Amygdala (tissue), 56 donors: ENCODE data around the gene CLCN7.

ENCODE experiments used
- DNase-seq, 56 donors: peaks; one replicate each; lab custom pipeline; 2025; lab: John Stamatoyannopoulos, UW

CLCN7 gene

DNA sequence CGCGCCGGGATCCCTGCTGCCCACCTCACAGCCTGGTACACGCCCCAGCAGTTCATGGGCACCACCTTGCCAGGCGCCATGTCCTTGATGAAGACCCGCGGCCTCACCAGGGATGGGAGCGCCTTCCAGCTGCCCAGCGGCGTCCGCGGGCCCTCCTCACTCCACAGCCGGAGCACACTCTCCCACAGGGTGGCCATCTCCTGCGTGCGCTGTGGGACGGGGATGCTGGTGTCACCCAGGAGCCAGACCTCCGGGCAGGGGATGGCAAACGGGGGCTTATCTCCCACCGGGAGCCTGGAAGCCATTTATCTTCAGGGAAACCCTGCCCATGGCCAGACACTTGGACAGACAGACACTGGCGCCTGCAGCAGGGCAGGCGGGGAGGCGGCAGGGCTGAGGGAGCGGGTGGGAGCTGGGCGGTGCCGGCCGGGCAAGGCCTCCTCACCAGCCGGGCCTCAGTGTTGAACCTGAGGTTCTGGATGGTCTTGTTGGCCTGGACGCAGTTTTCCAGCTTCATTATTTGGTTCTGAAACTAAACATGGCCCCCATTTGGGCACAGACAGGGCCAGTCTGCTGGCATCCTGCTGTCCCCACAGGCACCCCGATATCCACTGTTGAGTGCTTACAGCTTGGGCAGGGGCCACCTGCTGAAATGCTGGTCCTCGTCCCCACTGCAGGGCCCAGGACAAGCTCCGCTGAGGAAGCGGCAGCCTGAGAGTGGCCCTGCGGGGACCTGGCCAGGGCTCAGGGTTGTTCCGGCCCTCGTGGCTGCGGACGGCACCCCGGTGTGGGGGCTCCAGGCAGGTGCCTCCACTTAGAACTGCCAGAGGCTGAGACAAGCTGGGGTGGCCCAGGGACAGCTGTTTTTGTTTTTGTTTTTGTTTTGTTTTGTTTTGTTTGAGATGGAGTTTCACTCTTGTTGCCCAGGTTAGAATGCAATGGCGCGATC, 39.9 kb downstream of the CLCN7 start:
- no peak for DNase-seq

DNA sequence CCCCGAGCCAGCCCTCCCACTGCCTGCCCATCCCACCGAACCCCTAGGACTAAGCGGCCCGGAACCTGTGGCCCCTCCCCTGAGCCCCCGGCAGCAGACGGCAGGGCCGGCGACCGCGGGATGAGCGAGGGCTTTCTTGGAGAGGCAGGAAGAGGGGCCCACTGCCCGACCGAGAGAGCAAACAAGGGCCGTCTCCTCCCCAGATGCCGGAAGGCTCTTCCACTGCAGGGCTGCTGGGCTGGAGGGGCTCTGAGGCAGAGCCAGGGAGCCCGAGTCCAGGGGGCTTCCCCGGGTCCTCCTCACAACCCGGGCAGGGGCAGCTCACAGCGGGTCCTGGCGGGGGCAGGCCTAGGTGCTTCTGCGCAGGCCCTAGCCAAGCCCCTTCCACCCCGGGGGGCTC, 41.1 kb downstream of the CLCN7 start:
- DNase-seq, result no peak

DNA sequence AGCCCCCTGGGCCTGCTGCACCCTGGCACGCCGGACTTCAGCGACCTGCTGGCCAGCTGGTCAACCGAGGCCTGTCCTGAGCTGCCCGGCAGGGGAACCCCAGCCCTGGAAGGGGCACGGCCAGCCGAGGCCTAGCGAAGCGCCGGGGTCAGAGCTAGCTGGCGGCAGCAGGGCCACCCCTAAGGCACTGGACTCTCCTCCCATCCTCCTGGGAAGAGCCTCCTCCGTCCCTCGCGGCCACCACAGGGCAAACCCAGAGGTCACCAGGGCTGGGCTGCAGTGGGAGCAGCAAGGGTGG, 41.6 kb downstream of the CLCN7 start:
- no peak for DNase-seq

DNA sequence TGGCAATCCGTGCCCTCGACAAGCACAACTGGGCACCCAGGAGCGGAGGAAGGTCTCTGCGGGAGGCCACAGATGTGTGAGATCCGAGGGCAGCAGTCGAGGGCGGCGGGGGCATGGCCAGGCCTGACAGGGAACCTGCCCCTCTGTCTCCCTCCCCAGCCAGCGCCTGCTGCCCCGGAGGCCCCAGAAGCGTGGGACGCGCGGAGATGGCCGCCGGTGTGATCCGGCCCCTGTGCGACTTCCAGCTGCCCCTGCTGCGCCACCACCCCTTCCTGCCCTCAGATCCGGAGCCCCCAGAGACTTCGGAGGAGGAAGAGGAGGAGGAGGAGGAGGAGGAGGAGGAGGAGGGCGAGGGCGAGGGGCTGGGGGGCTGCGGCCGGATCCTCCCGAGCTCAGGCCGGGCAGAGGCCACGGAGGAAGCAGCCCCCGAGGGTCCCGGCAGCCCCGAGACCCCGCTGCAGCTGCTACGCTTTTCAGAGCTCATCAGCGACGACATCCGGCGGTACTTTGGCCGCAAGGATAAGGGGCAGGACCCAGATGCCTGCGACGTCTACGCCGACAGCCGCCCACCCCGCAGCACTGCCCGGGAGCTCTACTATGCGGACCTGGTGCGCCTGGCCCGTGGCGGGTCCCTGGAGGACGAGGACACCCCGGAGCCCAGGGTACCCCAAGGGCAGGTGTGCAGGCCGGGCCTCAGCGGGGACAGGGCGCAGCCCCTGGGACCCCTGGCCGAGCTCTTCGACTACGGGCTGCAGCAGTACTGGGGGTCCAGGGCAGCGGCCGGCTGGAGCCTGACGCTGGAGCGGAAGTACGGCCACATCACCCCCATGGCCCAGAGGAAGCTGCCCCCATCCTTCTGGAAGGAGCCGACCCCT, 42.2 kb downstream of the CLCN7 start:
- no peak for DNase-seq

DNA sequence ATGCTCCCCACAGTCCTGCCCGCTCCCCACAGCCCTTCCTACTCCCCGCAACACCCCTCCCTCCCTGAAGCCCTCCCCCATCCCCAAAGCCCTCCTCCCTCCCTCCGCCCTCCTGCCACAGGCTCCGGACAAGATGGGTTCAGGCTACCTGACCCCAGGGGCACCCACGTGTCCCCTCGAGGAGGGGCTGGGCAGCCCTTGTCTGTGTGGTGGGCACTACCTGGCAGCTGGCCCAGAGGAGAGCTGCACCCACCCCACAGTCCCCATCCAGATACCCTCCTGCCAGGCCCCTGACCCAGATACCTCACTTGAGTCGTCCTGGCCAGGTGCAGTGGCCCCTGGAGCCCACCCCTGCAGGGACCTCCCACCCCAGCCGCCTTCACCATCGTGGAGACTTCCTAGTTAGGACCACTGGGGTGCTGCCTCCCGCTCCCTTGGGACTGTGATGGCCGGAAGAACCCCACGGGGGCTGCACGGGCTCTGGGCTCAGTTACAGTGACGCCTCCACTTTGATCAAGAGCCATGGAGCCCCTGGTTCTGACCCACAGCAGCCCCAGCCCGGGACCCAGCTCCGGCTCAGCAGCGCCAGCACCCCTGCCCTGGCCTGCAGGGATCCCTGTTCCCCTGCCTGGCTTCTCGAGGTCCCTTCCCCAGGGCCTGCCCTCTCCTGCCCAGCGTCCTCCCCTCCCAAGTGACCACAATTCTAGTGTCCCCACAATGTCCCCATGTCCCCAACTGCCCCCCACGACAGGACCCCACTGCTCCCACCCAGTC, 43.1 kb downstream of the CLCN7 start:
- DNase-seq, result no peak

DNA sequence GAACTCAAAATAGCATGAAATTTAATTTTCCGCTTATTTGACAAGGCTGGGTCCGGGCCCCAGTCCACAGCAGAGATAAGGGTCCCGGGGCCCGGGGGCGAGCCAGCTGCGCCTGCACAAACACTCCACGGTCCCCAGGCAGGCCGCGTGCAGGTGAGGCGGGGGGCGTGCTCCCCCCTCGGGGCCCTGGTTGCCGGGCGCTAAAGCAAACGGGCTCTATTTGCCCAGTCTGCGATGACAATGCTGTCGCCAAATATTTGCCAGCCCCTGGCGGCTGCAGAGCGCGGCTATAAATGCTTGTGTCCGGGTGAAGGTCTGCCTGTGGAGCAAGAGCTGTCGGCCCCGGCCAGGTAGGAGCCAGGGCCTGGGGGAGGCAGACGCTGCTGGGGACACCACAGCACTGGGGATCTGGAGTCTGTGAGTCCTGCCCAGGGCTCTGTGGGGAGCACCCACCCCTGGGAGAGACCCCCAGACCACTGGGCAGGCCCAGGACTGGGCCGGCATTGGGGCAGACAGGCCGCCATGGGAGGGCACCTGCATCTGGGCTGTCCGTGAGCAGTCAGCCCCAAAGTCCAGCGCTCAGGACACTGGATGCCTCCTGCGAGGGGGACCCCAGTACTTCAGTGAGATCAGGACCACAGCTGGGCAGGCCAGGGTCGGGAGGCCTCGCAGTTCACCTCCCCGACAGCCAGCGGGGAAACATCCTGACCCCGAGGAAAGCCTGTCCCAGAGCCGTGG, 43.9 kb downstream of the CLCN7 start, which contains the start of gene PERCC1:
Gene PERCC1 (plus strand): TSS at position 320 of the 738 bp plus-strand sequence. CDS start 1,516 bp downstream, outside the sequence.
- no peak for DNase-seq

DNA sequence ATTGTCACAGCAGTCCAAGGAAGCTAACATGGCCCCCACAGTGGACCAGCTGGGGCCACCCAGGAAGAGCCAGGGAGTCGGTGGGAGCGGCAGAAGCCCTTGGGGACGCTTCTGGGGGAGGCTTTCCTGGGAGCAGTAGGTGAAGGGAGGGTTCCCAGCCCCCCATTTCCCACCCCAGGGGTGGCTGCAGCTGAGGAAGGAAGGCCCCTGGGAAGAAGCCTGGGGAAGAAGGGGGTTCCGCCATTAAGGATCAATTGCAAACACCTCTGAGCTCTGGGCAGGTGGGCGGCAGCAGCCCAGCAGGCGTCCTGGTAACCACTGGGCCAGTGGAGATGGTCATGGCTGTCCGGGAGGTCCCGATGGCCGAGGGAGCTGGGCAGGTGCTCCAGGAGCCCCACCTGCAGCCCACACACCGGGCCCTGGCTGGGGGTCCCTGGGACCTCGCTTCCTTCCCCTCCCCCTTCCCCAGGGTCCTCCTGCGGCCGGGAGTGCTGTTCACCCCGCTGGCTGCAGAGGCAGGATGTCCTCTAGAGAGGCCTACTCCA, 44.5 kb downstream of the CLCN7 start:
- DNase-seq, result no peak

DNA sequence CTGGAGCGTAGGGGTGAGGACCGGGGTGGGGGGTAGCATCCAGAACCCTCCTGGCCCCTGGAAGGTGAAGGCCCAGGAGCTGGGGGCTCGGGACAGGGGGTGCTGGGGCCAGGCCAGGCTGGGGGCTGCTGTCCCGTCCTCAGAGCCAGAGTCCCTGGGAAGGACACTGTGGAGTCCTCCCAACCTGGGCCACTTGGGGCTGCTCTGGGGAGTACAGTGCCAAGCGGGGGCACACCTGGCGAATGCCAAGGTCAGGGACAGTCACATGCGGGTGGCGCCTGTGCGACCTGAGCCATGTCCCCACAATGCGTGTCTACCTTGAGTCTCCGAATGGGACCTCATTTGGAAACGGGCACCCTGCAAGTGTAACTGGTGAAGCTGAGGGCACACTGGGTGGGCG, 45.2 kb downstream of the CLCN7 start:
- no peak for DNase-seq

DNA sequence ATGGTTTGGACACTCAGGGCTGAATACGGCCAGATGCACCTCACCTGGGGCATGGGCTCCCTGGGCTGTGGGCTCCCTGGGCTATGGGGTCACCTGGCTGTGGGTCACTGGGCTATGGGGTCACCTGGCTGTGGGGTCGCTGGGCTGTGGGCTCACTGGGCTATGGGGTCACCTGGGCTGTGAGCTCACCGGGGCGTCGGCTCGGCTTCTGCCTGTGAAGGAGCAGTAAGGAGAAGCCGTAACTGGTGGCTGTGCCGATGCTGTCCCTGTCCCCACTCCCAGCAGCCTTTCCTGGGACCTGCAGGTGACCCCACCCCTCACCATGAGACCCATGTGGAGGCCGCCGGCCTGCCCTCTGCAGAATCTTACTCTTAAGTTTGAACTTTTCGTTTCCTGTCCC, 45.8 kb downstream of the CLCN7 start:
- no peak for DNase-seq

DNA sequence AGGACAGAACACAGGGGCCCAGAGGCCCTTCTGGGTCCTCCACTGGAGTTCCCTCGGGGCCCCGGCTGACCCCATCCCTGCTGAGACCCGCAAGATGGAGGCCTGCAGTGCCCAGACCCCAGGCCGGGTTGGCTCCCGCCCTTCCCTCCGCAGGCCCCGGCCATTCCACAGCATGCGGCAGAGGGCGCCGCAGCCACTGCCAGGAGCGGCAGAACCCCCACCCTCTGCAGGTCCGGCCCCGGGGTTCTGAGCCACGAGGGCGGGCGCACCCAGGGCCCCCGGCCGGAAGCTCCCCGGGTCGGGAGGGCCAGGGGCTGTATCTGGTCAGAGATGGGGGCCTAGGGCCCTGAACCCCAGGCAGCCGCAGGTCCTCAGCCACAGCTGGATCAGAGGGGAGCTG, 46.3 kb downstream of the CLCN7 start:
- peak in 2 of 56 donors; percentile 13 to 16 for DNase-seq

DNA sequence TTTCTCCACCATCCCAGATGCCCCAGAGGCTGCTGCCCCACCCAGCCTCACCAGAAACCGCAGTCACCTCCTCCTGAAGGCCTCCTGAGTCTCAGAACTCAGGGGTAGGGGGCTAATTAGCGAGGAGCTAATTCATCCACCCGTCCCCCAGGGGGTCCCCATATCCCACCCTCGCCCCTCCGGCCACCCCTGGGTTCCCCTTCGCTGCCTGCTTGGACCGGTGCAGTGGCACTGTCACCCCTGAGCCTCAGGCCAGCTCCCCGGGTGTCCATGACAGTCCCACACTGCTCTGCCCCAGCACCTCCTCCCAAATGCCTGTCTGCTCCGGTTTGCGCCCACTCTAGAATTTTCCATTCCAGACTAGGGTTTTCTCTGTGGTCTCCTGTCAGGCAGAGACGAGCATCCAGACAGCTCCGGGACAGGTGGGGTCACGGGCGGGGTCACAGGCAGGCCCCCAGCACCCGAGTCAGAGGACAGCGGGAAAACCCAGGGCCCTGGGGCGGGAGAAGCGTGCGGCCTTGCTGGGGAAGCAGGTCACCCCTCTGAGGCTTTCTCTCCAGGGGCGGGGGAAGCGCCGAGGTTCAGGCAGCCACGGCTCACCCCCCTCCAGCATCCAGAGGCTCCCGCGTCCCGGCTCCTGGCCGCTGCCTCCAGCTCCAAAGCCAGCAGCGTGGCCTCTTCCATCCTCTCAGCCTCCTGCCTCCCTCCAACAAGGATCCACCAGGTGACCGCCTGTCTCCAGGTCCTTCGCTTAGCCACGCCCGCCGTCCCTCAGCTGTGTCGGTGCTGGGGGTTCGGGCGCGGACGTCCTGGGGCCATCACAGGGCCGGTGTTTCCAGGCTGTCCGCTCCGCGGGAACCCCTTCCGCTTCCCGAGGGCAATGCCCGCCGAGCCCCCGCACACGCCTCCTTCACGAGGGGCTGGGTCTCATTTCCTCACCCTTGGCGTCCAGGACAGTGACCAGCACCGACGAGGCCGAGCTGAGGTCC, 47.1 kb downstream of the CLCN7 start:
- DNase-seq, result no peak

DNA sequence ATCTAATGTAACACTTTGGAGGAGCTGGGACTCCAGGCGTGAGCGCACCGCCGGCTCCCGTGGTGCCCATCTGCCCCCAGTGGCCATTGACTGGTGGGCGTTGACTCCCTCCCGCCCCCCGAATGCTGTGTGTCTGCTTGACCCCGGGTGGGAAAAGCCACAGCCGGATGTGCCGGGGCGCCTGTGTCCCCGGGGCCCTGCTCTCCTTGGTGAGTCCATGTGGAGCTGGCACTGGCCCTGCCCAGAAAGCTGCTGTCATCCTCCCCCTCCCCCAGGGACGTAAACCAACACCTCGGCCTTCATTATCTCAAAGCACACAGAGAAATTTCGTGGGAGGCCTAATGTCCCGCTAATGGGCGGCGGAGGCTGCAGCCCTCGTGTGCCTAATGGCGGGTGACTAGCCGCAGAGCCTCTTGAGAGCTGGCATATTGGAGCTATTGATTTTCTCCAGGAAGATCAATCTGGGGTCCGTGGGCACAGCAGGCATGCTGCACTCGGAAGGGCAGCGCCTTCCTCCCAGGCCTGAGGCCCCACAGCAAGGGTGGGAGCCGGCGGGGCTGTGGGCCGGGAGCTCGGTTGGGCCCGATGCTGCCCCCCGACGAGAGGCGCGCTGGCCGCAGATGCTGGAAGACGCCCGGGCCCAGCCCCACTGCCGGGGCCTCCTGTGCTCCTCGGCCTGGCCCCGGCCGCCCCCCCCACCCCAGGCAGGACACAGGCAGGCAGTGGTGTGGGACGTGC, 47.9 kb downstream of the CLCN7 start:
- no peak for DNase-seq

DNA sequence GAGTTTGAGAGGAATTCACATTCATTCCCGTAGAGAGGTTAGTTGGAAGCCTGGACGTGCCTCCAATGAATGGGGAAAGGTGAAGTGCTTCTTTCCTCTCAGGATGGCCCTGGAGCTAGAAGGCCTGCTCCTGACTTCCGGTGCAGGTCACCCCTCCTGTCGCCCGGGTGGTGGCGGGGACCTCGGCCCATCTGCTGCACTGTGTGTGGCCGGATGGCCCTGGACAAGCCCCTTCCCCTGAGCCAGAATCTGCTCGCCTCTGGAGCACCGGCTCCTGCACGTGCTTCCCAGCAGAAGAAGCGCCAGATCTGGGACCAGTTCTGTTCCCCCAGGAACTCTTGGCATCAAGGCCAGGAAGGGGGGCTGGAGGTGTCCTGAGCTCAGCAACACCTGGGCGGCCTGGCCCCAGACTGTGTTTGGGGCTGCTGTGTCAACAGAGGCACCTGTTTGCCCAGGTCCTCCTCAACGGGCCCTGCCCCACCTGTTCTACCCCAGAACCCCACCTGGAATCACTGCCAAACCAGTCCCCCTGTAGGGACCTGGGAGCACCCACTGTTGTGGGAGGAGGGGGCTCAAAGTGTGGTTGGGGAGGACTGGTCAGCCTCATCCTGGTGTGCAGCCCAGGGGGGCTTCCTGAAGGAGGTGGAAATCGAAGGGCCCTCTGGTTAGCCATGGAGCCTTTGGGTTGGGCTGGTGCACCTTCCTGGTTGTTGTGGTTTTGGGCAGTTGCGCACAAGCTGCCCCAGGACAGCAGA, 49.0 kb downstream of the CLCN7 start:
- DNase-seq, result no peak

DNA sequence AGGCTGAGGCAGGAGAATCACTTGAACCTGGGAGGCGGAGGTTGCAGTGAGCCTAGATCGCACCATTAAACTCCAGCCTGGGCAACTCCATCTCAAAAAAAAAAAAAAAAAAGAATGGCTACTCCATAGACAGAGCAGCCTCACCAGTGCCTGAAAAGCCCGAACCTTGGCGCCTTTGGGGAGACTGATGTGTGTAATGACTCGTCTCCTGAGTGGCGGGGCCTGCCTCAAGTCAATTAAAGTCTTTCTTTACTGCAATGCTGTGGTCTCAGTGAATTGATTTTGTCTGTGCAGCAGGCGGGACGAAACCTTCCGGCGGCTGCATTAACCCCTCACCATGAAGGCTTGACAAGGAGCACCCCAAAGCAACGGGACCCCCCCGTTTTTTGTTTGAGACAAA, 50.8 kb downstream of the CLCN7 start:
- DNase-seq, result no peak

DNA sequence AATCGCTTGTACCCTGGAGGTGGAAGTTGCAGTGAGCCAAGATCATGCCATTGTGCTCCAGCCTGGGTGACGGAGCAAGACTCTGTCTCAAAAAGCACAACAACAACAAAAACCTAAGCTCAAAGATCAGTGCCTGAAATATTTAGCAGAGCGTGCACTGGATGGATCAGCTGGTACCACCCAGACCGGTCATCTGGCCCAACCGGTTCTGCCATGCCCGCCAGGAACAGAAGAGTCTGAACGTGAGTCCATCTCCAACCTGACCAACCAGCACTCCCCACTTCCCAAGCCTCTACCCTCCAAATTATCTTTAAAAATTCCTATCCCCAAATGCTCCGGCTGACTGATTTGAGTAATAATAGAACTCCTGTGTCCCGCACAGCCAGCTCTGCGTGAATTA, 52.8 kb downstream of the CLCN7 start:
- no peak for DNase-seq

DNA sequence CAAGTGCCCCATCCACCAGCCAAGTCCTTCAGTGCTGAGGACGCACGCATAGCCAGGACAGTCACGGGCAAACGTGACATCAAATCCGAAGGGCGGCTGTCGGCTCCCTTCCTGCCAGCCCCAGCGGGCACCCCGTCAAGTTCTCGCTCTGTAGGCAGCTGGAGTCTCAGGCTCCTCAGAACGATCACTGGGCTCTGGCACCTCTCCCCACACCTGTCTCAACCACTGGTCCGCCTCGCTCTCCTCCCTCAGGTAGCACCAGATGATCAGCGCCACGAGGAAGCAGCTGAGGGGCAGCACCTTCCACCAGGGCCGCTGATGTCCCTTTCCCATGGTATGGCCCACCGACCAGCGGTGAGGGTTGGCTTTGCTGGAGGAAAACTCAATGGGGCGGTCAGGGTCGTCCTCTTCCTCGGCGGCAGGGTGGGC, 54.7 kb downstream of the CLCN7 start:
- peak in 1 of 56 donors; percentile 28 for DNase-seq

DNA sequence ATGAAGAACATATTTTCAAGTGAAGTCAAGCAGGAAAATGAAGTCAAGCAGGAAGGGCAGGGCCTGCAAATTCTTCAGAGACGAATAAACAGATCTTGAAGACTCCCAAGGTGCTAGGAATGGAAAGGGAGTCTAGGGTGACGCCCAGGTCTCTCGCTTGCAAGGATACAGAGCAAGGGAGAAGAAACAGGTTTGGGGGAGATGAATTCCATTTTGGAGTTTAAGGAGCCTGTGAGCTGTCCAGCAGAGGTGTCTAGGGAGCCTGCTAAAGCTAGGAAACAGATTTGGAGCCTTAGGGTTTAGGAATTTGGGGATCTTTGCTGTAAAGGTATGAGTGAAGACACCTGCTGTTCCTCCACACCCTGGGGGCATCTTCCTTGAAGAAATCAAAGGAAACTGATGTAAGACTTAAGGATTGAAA, 58.3 kb downstream of the CLCN7 start:
- no peak for DNase-seq
